ENCODE results near the gene EP400.

Gene EP400

GRCh38 chr12:131949431-131950181 is at the start of gene EP400:
Gene EP400 (plus strand): TSS chr12:131949942. CDS start chr12:131960620, 10,678 bp downstream.
- DNase-seq (ENCODE audit: low read depth, low spot score) = peak; percentile 10
- TF ChIP-seq, protein P1, sequence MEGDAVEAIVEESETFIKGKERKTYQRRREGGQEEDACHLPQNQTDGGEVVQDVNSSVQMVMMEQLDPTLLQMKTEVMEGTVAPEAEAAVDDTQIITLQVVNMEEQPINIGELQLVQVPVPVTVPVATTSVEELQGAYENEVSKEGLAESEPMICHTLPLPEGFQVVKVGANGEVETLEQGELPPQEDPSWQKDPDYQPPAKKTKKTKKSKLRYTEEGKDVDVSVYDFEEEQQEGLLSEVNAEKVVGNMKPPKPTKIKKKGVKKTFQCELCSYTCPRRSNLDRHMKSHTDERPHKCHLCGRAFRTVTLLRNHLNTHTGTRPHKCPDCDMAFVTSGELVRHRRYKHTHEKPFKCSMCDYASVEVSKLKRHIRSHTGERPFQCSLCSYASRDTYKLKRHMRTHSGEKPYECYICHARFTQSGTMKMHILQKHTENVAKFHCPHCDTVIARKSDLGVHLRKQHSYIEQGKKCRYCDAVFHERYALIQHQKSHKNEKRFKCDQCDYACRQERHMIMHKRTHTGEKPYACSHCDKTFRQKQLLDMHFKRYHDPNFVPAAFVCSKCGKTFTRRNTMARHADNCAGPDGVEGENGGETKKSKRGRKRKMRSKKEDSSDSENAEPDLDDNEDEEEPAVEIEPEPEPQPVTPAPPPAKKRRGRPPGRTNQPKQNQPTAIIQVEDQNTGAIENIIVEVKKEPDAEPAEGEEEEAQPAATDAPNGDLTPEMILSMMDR (IDR thresholded peaks at IDR 0.05; ENCODE audit: insufficient read depth, low read length, missing control alignments) = peak; percentile 62
- H3K4me3 ChIP-seq (ENCODE audit: low read depth, low read length) = peak within 1 kb of the TSS; percentile 80
- ChIA-PET POLR2A (interaction anchor here (0.5 to 1.0 kb wide), 3 partner anchors 17 to 119 kb away, joined by 3 to 4 read pairs (median 3); partner anchors contain the start of gene PUS1), CTCF (interaction anchor here (0.9 to 3.6 kb wide), 7 partner anchors 10 to 182 kb away, joined by 3 to 13 read pairs (median 4); no protein-coding TSS in a partner anchor)

GRCh38 chr12:131900397-131900796 is 49.3 kb upstream of the EP400 start:
- DNase-seq (ENCODE audit: low read depth, low spot score) = no peak
- TF ChIP-seq, protein P1 (IDR thresholded peaks at IDR 0.05; ENCODE audit: insufficient read depth, low read length, missing control alignments) = no peak
- ChIA-PET POLR2A (no interaction called here), CTCF (no interaction called here)
- H3K4me3 ChIP-seq (ENCODE audit: low read depth, low read length) = no peak overlapping the region

DNA sequence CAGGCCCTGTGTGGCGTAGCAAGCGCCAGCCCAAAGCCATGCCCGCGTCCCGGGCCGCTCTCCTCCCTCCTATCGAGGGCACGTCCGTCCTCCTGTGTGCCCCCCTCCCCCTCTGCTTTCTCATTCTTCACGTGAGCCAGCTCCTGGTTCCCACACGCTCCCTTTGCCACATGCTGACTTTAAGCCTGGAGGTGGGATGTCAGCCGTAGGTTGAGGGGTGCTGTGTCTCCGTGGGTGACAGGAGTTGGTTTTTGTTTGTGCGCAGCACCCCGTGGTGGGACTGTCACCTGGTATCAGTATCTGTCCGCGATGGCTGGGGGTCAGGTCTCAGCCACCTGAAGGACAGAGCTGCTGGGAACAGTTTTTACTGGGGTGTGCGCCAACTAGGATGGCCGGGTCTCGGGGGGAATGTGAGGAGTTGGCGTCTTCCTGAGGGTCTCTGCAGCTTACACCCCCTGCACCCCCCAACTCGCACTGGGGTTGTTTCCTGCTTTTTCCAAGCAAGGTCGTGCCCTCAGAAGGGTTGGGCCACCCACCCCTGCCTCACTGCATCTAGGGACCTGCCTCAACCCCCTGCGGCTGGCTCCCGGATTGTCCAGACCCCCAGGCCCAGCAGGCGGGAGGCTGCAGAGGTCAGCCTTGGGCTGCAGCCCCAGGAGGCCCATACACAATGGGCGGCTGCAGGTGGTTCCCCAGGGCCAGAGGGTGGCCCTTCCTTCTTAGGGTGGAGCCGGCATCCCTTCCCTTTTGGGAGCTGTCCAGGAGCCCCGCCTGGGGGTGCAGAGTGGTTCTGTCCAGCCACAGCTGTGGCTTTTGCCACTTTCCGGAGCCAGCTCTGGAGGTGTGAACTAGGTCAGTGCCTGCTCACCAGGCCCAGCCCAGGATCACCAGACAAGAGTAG is 48.1 kb upstream of the EP400 start:
- no peak for DNase-seq (ENCODE audit: low read depth, low spot score)
- POLR2A ChIA-PET = no interaction called here
- TF ChIP-seq, protein P1 (IDR thresholded peaks at IDR 0.05; ENCODE audit: insufficient read depth, low read length, missing control alignments) = no peak
- H3K4me3 ChIP-seq (ENCODE audit: low read depth, low read length) = no peak overlapping the region
- CTCF ChIA-PET = no interaction called here

- no peak for DNase-seq (ENCODE audit: low read depth, low spot score)
- CTCF ChIA-PET = no interaction called here
- POLR2A ChIA-PET = no interaction called here
- TF ChIP-seq, protein P1 (IDR thresholded peaks at IDR 0.05; ENCODE audit: insufficient read depth, low read length, missing control alignments) = no peak
- H3K4me3 ChIP-seq (ENCODE audit: low read depth, low read length) = no peak overlapping the region
These were observed 47.2 kb upstream of the EP400 start for GRCh38 chr12:131902332-131903241.

GRCh38 chr12:131903270-131904255 is 46.2 kb upstream of the EP400 start:
- ChIA-PET CTCF (interaction anchor here (0.7 kb wide), 1 partner anchor 9 kb away, joined by 4 read pairs; no protein-coding TSS in a partner anchor), POLR2A (interaction anchor here (1.0 kb wide), 1 partner anchor 8 kb away, joined by 4 read pairs; no protein-coding TSS in a partner anchor)
- no peak overlapping the region for H3K4me3 ChIP-seq (ENCODE audit: low read depth, low read length)
- no peak for DNase-seq (ENCODE audit: low read depth, low spot score)
- TF ChIP-seq, protein P1 (IDR thresholded peaks at IDR 0.05; ENCODE audit: insufficient read depth, low read length, missing control alignments) = no peak
